GM12875 (cell line): Measurements from ENCODE around the gene NPRL2.
A peak's percentile ranks its signal among the peaks of the same experiment; 100 is the strongest.

ENCODE experiments used
- H3K4me3 ChIP-seq: one replicate; pipeline ENCODE4 v1.5.1; 2011; ENCODE audit warnings: low read depth, low read length, control low read depth
- CTCF ChIP-seq: IDR thresholded peaks from 2 replicates; pipeline ENCODE4 v1.5.1; 2011; ENCODE audit warnings: low read depth, mild to moderate bottlenecking, control low read depth, inconsistent platforms, low read length, moderate library complexity, borderline replicate concordance; ENCODE audit not compliant: insufficient read depth

The NPRL2 gene

DNA sequence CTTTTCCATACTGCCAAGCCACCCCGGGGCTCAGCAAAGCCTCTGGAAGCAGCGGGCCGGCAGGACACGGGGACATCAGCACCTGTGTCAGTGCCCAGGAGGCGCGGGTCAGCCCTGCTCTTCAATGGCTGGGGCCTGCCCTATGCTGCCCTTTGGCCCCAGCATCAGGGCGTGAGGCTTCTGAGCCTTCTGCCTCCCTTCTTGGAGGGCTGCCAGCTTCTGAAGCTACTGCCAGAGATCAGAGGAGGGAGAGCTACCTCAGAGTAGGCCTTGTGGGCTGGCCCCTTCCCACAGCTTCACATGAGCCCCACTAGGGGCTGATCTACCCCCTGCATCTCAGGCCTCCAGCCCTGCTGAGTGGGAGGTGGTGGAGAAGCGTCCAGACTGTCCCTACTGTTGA, 21.8 kb upstream of the NPRL2 start:
- H3K4me3 ChIP-seq, result no peak overlapping the region
- TF ChIP-seq CTCF, result no peak

GRCh38 chr3:50371133-50371685, 20.6 kb upstream of the NPRL2 start:
- H3K4me3 ChIP-seq, result no peak overlapping the region
- no peak for TF ChIP-seq CTCF

- no peak overlapping the region for H3K4me3 ChIP-seq
- TF ChIP-seq CTCF, result no peak
These were observed 20.0 kb upstream of the NPRL2 start for GRCh38 chr3:50370594-50370993.

DNA sequence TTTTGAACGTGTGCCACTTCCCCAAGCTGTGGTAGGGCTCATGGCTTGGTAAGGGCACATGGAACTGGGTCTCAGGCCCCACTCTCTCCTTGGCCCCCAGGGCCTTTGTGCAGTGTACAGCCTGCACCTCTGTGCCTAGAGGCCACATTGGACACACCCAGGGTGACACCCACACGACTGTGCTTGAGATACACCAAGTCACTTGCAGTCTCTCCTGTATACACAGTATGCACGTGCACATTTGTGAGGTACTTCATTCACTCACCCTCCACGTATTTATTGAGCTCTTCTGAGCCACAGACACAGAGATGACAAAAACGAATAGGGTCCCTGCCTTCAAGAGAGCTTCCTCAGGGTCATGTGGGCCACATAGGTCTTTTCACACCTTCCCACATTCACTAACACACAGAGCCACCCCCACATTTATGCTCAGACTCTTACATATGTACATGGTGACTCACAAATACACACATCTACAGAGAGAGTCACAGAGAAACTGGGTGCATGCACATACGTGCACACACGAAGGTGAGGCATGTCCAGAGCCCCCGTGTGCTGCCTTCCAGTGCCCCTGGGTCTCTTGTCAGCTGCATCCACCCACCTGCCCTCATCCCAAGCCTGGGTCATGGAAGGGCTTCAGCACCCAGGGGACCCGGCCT, 18.6 kb upstream of the NPRL2 start:
- no peak for TF ChIP-seq CTCF
- no peak overlapping the region for H3K4me3 ChIP-seq

DNA sequence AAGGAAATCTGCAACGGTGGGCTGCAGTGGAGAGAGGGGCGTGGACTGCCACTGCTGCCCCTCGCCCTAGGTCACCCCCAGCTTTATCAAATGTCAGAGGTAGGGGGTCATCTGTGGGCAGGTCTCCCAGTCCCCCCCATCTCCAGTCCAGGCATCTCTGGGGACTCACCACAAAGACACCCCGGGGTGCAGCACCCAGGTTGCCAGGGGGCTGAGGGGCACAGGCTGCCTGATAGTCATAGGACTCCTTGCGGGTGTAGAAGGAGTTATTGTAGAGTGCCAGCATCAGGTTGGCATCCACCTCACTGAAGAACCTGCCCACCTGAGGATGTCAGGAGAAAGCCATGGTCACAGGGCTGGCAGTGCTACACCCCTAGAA, 15.3 kb upstream of the NPRL2 start:
- no peak overlapping the region for H3K4me3 ChIP-seq
- TF ChIP-seq CTCF, result no peak

DNA sequence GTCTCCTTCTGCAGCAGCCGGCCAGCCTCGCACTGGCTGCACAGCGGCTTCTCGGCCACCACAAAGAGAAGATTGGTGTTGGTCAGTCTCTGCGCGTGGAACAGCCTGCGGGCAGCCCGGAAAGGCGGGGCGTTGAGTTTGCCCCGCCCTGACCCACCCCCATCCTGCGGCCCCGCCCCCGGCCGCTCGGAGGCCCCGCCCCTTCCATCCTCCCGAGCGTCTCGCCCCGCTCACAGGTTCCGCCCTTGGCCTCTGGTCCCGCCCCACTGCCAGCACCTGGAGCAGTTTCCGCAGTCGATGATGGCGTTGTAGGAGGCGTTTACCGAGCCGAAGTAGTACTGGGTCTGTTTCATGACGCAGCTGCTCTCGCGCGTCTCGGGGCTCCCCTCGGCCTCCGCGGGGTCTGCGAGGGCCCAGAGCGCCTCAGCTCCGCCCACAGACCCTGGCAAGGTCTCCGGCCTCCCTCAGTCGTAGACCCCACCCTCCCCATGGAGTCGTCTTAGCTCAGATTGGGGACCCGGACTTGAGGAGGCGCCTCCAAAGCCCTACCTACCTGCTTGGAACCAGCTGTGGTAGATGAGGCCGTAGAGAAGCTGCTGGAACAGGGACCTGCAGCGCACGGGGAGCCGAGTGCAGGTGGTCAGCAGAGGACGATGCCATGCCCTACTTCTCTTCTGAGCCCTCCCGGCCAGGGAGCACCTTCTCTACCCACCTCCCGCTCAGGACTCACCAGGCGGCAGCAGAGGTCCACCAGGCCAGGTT, 14.7 kb upstream of the NPRL2 start:
- TF ChIP-seq CTCF, result no peak
- H3K4me3 ChIP-seq, result peak overlapping the region; percentile 55
